Caki2 (cell line): ENCODE results near the gene SEPTIN11. TPM values are rescaled to one million over a fixed set of nuclear protein-coding genes. Genes with fewer than 3 reads are reported as not detected.
A peak's percentile ranks its signal among the peaks of the same experiment; 100 is the strongest.

ENCODE experiments used
- DNase-seq: peaks from one replicate; pipeline ENCODE4 v3.0.0-alpha.2; 2015; ENCODE audit warnings: low read depth
- in situ Hi-C: cut with HindIII; loops from 2 replicates; pipeline ENCODE4 v1.10.0; 2016; ENCODE audit warnings: low sequenced_read_pairs, low pct_unique_long_range_greater_than_20kb, mixed read lengths
- total RNA-seq: library from RNA; depleted of rRNA; stranded (reverse); fragments of >200 nt; shearing (Covaris generic); gene quantifications from 2 replicates; pipeline ENCODE4 v1.2.3, GENCODE V29; 2014; ENCODE audit warnings: low replicate concordance; rRNA removed

Gene SEPTIN11
- 33.7 and 37.6 TPM in 2 replicates for total RNA-seq

- DNase-seq: peak; percentile 91
- in situ Hi-C loops: no loop called here
These were observed at the start of gene SEPTIN11 for GRCh38 chr4:76949276-76950051. SEPTIN11 (plus strand) TSS chr4:76949752; CDS start chr4:76949904, 152 bp downstream.

GRCh38 chr4:76902233-76902890 lies 47.2 kb upstream of the SEPTIN11 start:
- no peak for DNase-seq
- in situ Hi-C loops: no loop called here

GRCh38 chr4:76904646-76905190 lies 44.8 kb upstream of the SEPTIN11 start:
- in situ Hi-C loops: no loop called here
- DNase-seq: no peak

- no peak for DNase-seq
- in situ Hi-C loops: no loop called here
These were observed 44.0 kb upstream of the SEPTIN11 start for GRCh38 chr4:76905521-76905920.

- in situ Hi-C loops: no loop called here
- DNase-seq: no peak
These were observed 39.8 kb upstream of the SEPTIN11 start for GRCh38 chr4:76909711-76910110.

GRCh38 chr4:76920715-76921114 lies 28.8 kb upstream of the SEPTIN11 start:
- no peak for DNase-seq
- in situ Hi-C loops: no loop called here

- DNase-seq: no peak
- in situ Hi-C loops: no loop called here
These were observed 25.8 kb upstream of the SEPTIN11 start for GRCh38 chr4:76923619-76924357.

GRCh38 chr4:76926841-76927240 lies 22.7 kb upstream of the SEPTIN11 start:
- in situ Hi-C loops: no loop called here
- DNase-seq: no peak

GRCh38 chr4:76930685-76931084 lies 18.9 kb upstream of the SEPTIN11 start:
- in situ Hi-C loops: no loop called here
- DNase-seq: no peak

- in situ Hi-C loops: no loop called here
- no peak for DNase-seq
These were observed 18.5 kb upstream of the SEPTIN11 start for GRCh38 chr4:76931087-76931486.

GRCh38 chr4:76931576-76932276 lies 17.8 kb upstream of the SEPTIN11 start:
- in situ Hi-C loops: no loop called here
- no peak for DNase-seq

GRCh38 chr4:76939184-76939583 lies 10.4 kb upstream of the SEPTIN11 start:
- DNase-seq: no peak
- in situ Hi-C loops: no loop called here

- in situ Hi-C loops: no loop called here
- DNase-seq: no peak
These were observed 6.4 kb upstream of the SEPTIN11 start for GRCh38 chr4:76943129-76943620.

- DNase-seq: no peak
- in situ Hi-C loops: no loop called here
These were observed 5.8 kb upstream of the SEPTIN11 start for GRCh38 chr4:76943790-76944189.

- DNase-seq: no peak
- in situ Hi-C loops: no loop called here
These were observed 2.2 kb upstream of the SEPTIN11 start for GRCh38 chr4:76947369-76947768.

GRCh38 chr4:76948443-76949275 lies 893 bp upstream of the SEPTIN11 start:
- DNase-seq: peak; percentile 84

More at GRCh38 chr4:76948443-76949275, 893 bp upstream of the SEPTIN11 start:
- in situ Hi-C loops: no loop called here
